ENCODE measurements around the gene CRELD2.

CRELD2 gene

DNA sequence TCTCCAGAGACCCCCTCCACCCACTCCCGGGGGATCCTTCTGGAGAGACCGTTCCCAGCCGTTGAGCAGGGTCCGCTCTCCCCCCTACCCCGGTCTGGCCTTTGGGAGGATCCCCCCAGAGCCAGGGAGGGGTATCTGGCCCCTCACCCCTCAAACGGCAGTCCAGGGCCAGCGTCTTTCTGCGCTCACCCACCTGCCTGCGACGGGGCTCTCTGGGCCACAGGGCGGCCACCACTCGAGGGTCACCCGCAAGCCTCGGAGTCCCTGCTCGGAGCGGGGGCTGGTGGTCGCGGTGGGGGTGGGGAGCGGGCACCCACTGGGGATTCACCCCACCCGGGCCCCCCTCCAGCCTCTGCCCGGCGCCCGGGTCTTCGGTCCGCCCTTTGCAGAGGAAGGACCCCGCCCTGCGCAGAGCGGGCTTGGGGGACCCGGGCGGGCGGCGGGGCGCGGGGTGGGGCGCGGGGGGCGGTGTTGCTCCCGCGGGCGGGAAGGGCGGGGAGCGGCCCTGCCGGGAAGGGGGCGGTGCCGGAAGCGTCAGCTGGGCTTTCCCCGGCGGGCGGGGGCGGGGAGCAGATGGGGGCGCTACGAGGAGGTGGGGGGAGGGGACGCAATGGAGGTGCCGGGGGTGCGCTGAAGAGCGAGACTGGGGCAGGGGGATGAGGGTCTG is 16.6 kb downstream of the CRELD2 start:
- no peak for TF ChIP-seq CTCF (IDR thresholded peaks at IDR 0.05; ENCODE audit: poor library complexity, severe bottlenecking)
- H3K27me3 ChIP-seq (ENCODE audit: insufficient read depth, poor library complexity, severe bottlenecking), result no peaks in the 10 kb centered on the region
- peaks cover 12% of the 10 kb centered on the region for H3K4me1 ChIP-seq (ENCODE audit: insufficient read depth, poor library complexity, severe bottlenecking)
- DNase-seq (ENCODE audit: low spot score), result no peak
- no peaks in the 10 kb centered on the region for H3K9me3 ChIP-seq (ENCODE audit: severe bottlenecking)
- H3K4me3 ChIP-seq (ENCODE audit: severe bottlenecking), result peak overlapping the region; percentile 29
- ATAC-seq (ENCODE audit: low read depth), result peak; percentile 2; the same call in 1 of the 3 replicates
- H3K36me3 ChIP-seq (ENCODE audit: low read depth), result no peaks in the 10 kb centered on the region
- peak overlapping the region; percentile 76 for H3K27ac ChIP-seq (ENCODE audit: poor library complexity, severe bottlenecking)

DNA sequence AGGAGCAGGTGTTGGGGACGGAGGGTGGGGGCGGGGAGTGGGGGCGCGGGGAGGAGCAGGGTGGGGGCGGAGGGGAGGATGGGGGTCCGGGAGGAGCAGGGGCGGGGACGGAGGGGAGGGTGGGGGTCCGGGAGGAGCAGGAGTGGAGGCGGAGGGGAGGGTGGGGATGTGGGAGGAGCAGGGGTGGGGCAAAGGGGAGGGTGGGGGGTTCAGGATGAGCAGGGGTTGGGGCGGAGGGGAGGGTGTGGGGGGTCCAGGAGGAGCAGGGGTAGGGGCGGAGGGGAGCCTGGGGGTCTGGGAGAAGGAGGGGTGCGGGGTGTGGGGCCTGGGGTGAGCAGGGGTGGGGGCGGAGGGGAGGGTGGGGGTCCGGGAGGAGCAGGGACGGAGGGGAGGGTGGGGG is 17.1 kb downstream of the CRELD2 start:
- DNase-seq (ENCODE audit: low spot score) (no peak), ATAC-seq (ENCODE audit: low read depth) (no peak)
- Histone ChIP-seq H3K4me3 (ENCODE audit: severe bottlenecking) (no peak overlapping the region), H3K9me3 (ENCODE audit: severe bottlenecking) (no peaks in the 10 kb centered on the region), H3K27me3 (ENCODE audit: insufficient read depth, poor library complexity, severe bottlenecking) (no peaks in the 10 kb centered on the region), H3K36me3 (ENCODE audit: low read depth) (no peaks in the 10 kb centered on the region), H3K27ac (ENCODE audit: poor library complexity, severe bottlenecking) (peak overlapping the region; percentile 33), H3K4me1 (ENCODE audit: insufficient read depth, poor library complexity, severe bottlenecking) (peaks cover 12% of the 10 kb centered on the region)
- TF ChIP-seq CTCF (IDR thresholded peaks at IDR 0.05; ENCODE audit: poor library complexity, severe bottlenecking), result no peak

GRCh38 chr22:49936018-49936972 is 17.9 kb downstream of the CRELD2 start:
- ATAC-seq (ENCODE audit: low read depth) (peak; percentile 69), DNase-seq (ENCODE audit: low spot score) (no peak)
- no peaks in the 10 kb centered on the region for H3K36me3 ChIP-seq (ENCODE audit: low read depth)
- H3K4me1 ChIP-seq (ENCODE audit: insufficient read depth, poor library complexity, severe bottlenecking), result peaks cover 10% of the 10 kb centered on the region
- TF ChIP-seq CTCF (IDR thresholded peaks at IDR 0.05; ENCODE audit: poor library complexity, severe bottlenecking), result no peak
- no peaks in the 10 kb centered on the region for H3K9me3 ChIP-seq (ENCODE audit: severe bottlenecking)
- H3K27me3 ChIP-seq (ENCODE audit: insufficient read depth, poor library complexity, severe bottlenecking), result no peaks in the 10 kb centered on the region
- H3K27ac ChIP-seq (ENCODE audit: poor library complexity, severe bottlenecking), result peak overlapping the region; percentile 33
- H3K4me3 ChIP-seq (ENCODE audit: severe bottlenecking), result peak overlapping the region; percentile 16

- Histone ChIP-seq H3K4me1 (ENCODE audit: insufficient read depth, poor library complexity, severe bottlenecking) (peaks cover 9% of the 10 kb centered on the region), H3K27ac (ENCODE audit: poor library complexity, severe bottlenecking) (no peak overlapping the region), H3K27me3 (ENCODE audit: insufficient read depth, poor library complexity, severe bottlenecking) (no peaks in the 10 kb centered on the region), H3K9me3 (ENCODE audit: severe bottlenecking) (no peaks in the 10 kb centered on the region), H3K36me3 (ENCODE audit: low read depth) (no peaks in the 10 kb centered on the region), H3K4me3 (ENCODE audit: severe bottlenecking) (no peak overlapping the region)
- ATAC-seq (ENCODE audit: low read depth) (no peak), DNase-seq (ENCODE audit: low spot score) (no peak)
- no peak for TF ChIP-seq CTCF (IDR thresholded peaks at IDR 0.05; ENCODE audit: poor library complexity, severe bottlenecking)
Observed at GRCh38 chr22:49936973-49937757, 18.7 kb downstream of the CRELD2 start.
